NCI-H1436 (cell line): ENCODE measurements around the gene MT2A.
"Not testable (repeated sequence)": the region's sequence is repeated elsewhere in the genome, so short reads cannot be mapped to it uniquely, and the experiment has no call there.

Experiments
- DNase-seq: peaks from one replicate; lab custom pipeline; 2025; lab: John Stamatoyannopoulos, UW

MT2A gene

DNA sequence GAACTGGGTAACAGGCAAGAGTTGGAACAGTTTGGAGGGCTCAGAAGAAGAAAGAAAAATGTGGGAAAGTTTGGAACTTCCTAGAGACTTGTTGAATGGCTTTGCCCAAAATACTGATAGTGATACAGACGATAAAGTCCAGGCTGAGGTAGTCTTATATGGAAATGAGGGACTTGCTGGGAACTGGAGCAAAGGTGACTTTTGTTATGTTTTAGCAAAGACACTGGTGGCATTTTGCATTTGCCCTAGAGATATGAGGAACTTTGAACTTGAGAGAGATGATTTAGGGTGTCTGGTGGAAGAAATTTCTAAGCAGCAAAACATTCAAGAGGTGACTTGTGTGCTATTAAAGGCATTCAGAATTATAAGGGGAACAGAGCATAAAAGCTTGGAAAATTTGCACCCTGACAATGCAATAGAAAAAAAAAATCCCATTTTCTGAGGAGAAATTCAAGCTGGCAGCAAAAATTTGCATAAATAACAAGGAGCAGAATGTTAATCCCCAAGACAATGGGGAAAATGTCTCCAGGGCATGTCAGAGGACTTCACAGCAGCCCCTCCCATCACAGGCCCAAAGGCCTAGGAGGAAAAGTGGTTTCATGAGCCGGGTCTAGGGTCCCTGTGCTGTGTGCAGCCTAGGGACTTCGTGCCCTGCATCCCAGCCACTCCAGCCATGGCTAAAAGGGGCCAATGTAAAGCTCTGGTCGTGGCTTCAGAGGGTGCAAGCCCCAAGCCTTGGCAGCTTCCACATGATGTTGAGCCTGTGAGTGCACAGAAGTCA is 13.5 kb downstream of the MT2A start:
- not testable (repeated sequence) for DNase-seq

DNA sequence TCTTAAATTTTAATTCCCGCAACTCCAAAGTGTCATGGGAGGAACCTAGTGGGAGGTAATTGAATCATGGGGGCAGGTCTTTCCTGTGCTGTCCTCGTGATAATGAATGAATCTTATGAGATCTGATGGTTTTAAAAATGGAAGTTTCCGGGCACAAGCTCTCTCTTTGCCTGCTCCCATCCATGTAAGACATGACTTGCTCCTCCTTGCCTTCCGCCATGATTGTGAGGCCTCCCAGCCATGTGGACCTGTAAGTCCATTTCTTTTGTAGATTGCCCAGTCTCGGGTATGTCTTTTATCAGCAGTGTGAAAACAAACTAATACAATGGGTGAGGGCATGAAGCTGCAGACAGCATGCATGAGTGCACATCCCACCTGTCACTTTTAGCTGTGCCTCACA is 14.8 kb downstream of the MT2A start:
- DNase-seq = not testable (repeated sequence)

DNA sequence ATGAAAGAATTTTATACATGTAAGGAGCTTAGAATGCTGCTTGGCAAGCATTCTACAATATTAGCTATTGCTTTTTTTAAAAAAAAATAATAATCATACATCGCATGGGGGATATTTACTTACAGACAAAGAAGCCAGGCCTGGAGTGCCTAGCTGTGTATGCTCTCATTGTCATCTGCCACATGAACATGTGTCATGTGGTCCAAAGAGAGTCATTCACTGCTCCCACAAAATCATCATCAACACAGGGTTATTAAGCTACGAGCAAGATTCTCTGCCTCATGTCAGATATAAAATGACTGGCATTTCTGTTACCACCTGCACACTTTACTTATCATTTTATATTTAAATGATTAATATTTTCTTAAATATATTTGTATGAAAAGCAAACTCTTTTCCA is 15.3 kb downstream of the MT2A start:
- DNase-seq = no peak

DNA sequence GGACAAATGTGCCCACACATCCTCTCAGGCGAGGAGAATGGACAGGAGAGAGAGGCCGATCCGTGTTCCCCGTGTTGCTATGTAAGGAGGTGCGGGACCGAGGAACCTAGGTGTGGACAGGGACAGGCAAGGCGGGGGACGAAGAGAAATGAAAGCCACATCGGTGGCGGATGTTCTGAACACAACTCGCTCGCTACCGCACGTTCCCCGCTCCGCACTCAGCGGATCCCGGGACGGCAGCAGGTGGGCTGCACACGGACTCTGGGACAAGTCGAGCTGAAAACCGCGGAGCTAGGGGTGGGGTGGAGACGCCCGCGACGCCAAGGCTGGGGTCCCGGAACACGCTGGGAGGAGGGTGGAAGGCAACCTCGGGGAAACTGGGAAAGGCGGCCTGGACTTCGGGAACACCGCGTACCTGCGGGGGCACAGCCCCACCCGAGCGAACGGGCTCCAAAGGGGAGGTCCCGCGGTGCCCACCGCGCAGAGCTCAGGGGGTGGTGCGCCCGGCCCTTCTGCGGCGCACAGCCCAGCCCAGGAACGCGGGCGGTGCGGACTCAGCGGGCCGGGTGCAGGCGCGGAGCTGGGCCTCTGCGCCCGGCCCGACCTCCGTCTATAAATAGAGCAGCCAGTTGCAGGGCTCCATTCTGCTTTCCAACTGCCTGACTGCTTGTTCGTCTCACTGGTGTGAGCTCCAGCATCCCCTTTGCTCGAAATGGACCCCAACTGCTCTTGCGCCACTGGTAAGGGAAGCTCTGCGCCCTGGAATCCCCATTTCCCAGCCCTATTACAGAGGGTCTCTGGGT is 17.0 kb downstream of the MT2A start, which contains the start of gene MT1E:
TSS of gene MT1E (plus strand) at position 642 of the 803 bp plus-strand sequence. CDS start at position 713, 71 bp downstream.
- DNase-seq = no peak

DNA sequence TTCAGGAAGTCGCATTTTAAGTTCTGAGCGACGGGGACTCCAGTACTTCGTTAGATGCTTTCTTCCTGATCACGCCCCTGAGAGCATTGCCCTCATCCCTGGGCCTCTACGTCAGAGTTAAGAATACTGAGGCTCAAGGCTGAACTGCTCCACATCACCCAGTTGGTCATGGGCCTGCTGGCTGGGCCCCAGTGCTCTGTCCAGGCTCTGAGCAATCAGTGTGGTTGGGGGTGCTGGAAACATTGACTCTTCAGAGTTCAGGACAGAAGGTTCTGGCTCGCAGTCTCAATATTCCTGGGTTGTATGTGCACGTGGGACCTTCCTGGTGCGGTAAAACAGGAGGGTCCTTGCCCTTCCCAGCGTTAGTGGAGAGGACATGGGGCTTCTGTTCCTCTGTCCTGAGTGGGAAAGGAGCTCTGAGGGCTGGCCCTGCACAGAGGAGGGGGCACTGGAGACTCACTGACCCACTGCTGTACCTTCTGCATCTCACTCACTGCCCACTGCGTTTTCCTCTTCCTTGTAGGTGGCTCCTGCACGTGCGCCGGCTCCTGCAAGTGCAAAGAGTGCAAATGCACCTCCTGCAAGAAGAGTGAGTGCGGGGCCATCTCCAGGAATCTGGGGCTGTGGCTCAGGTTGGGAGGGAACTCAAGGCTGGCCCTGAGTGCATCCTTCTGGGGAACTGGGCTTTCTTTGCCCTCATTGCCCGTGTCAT is 17.7 kb downstream of the MT2A start:
- DNase-seq = no peak

DNA sequence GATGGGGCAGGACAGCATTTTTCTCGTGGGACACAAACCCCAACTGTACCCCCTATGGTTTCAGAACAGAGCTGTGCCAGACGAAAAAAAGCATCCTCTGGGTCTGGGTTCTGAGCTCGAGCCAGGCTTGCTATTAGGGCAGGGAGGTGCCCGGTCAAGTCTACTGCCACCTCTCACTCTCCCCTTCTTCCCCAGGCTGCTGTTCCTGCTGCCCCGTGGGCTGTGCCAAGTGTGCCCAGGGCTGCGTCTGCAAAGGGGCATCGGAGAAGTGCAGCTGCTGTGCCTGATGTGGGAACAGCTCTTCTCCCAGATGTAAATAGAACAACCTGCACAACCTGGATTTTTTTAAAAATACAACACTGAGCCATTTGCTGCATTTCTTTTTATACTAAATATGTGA is 18.3 kb downstream of the MT2A start:
- no peak for DNase-seq

DNA sequence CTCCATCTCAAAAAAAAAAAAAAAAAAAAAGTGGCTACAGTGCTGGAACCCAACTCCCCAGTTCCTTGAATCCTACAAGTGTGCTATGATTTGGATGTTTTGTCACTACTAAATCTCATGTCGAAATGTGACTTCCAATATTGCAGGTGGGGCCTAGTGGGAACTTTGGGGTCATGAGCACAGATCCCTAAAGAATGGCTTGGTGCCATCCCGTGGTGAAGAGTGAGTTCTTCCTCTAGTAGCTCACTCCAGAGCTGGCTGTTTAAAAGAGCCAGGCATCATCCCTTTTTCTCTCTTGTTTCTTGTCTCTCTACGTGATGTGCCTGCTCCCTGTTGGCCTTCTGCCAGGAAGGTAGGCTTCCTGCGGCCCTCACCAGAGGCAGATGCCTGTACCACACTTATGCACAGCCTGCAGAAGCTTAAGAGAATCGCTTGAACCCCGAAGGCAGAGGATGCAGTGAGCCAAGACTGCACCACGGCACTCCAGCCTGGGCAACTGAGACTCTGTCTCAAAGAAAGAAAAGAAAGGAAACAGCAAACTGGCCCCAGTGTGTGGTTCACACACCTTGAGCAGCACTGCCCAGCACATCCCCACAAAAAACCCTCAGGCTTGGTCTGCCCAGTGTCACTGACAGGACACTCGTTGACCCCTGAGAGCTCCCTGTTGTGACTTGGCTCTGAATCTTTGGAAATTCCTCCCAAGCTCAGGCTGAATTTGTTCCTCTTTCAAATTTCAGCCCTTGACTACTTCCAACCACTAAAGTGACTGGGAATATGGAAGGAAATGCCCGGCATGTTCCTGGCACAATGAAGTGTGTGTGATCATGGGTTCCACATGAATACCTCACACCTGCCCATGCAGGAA is 20.3 kb downstream of the MT2A start:
- no peak for DNase-seq

DNA sequence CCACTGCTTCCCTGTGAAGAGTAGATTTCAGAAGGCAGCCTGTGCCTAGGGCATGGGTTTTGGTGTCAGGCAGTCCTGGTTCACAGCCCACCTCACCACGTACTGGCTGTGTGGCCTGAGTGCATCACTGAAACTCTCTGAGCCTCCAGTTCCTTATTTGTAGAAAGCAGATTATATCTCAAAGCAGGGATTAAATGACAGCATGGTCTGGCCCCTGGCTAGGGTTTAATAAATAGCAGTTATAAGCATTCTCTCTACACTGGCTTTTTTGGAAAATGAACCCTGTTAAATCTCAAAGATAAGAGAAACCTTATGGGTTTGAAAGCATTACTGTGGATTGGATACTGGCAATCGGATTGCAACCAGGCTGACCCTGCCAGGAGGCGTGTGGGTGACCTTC is 21.1 kb downstream of the MT2A start:
- DNase-seq = no peak

DNA sequence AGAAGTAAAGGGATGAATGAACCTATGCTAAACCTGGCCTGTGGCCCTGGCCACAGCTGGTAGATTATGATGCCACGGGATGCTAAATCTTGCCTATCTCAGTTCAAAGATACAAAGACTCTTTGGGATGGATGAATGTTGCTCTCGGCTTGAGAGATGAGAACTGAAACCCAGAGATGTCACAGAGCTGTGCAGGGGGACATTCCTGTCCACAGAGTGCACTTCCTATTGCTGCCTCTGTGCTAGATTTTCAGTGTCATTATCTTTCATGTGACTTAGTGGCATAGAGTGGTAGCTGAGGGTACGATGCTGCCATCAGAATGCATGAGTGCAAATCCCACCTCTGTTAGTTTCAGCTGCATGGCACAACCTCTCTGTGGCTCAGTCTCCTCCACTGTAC is 21.8 kb downstream of the MT2A start:
- no peak for DNase-seq

DNA sequence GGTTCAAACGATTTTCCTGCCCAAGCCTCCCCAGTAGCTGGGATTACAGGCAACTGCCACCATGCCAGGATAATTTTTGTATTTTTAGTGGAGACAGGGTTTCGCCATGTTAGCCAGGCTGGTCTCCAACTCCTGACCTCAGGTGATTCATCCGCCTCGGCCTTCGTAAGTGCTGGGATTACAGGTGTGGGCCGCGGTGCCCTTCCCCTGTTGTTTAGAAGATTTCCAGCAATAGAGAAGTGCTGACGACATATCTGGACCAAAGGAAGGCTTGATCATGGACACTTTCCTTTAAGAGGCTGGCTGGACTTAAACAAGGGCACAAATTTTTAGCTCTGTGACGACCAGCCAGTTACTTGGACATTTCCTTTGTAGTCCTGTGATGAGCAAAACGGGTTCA is 22.8 kb downstream of the MT2A start:
- no peak for DNase-seq

DNA sequence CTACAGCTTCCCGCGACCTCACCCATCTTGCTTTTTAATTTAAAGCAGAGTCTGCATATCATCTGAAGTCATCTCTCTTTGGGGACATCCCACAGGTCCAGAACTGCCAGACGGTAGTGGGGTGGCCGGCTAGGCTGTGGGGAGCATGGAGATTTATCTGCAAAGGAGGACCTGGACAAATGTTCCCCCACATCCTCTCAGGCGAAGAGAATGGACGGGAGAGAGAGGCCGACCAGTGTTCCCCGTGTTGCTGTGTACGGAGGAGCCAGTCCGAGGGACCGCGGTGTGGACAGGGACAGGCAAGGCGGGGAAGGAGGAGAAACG is 23.4 kb downstream of the MT2A start:
- no peak for DNase-seq

DNA sequence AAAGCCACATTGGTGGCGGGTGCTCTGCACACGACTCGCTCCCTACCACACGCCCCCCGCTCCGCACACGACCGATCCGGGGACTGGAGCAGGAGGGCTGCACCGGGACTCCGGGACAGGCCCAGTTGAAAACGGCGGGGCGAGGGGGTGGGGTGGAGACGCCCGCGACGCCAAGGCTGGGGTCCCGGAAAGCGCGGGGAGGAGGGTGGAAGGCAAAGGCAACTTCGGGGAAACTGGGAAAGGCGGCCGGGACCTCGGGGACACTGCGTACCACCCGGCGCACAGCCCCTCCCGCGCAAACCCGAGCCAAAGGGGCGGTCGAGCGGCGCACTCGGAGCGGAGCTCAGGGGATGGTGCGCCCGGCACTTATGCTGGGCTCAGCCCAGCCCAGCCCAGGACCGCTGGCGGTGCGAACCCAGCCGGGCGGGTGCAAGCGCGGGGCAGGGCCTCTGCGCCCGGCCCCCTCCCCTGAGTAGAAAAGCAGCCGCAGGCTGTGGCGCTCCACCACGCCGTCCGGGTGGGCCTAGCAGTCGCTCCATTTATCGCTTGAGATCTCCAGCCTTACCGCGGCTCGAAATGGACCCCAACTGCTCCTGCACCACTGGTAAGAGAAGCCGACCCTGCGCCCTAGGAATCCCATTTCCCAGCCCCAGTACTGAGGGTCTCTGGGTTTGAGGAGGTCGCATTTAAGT is 23.9 kb downstream of the MT2A start, which contains the start of gene MT1M:
TSS of gene MT1M (plus strand) at position 504 of the 692 bp plus-strand sequence. CDS start at position 577, 73 bp downstream.
- no peak for DNase-seq

DNA sequence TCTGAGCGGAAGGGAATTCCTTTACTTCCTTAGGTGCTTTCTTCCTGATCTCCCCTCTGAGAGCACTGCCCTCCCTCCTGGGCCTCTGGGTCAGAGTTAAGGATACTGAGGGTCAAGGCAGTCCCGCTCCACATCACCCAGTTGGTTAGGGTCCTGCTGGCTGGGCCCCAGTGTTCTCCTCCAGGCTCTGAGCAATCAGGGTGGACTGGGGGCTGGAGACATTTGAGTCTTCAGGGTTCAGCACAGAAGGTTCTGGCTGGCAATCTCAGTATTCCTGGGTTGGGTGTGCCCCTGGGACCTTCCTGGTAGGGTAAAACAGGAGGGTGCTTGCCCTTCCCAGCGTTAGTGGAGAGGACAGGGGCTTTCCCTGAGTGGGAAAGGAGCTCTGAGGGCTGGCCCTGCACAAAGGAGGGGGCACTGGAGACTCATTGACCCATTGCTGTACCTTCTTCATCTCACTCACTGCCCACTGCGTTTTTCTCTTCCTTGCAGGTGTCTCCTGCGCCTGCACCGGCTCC is 24.5 kb downstream of the MT2A start:
- DNase-seq = no peak

DNA sequence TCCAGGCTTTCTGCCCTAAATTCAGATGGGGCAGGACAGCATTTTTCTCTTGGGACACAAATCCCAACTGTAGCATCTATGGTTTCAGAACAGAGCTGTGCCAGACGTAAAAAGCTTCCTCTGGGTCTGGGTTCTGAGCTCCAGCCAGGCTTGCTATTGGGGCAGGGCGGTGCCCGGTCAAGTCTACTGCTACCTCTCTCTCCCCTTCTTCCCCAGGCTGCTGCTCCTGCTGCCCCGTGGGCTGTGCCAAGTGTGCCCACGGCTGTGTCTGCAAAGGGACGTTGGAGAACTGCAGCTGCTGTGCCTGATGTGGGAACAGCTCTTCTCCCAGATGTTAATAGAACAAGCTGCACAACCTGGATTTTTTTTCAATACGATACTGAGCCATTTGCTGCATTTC is 25.2 kb downstream of the MT2A start:
- no peak for DNase-seq

DNA sequence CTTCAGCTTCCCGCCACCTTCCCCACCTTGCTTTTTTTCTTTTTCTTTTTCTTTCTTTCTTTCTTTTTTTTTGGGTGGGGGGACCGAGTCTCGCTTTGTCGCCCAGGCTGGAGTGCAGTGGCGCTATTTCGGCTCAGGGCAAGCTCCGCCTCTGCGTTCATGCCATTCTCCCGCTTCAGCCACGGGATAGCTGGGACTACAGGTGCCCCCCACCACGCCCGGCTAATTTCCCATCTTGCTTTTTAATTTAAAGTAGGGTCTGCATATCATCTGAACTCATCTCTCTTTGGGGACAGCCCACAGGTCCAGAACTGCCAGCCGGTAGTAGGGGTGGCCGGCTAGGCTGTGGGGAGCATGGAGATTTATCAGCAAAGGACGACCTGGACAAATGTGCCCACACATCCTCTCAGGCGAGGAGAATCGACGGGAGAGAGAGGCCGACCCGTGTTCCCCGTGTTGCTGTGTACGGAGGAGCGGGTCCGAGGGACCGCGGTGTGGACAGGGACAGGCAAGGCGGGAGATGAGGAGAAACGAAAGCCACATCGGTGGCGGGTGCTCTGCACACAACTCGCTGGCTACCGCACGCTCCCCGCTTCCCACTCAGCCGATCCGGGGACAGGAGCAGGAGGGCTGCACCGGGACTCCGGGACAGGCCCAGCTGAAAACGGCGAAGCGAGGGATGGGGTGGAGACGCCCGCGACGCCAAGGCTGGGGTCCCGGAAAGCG is 26.5 kb downstream of the MT2A start:
- DNase-seq = no peak

DNA sequence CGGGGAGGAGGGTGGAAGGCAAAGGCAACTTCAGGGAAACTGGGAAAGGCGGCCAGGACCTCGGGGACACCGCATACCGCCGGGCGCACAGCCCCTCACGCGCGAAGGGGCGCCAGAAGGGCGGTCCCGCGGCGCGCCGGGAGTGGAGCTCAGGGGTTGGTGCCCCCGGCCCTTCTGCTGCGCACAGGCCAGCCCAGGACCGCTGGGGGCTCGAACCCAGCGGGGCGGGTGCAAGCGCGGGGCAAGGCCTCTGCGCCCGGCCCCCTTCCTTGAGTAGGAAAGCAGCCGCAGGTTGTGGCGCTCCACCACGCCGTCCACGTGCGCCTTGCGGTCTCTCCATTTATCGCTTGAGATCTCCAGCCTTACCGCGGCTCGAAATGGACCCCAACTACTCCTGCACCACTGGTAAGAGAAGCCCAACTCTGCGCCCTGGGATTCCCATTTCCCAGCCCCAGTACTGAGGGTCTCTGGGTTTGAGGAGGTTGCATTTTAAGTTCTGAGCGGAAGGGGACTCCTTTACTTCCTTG is 27.1 kb downstream of the MT2A start:
- no peak for DNase-seq

DNA sequence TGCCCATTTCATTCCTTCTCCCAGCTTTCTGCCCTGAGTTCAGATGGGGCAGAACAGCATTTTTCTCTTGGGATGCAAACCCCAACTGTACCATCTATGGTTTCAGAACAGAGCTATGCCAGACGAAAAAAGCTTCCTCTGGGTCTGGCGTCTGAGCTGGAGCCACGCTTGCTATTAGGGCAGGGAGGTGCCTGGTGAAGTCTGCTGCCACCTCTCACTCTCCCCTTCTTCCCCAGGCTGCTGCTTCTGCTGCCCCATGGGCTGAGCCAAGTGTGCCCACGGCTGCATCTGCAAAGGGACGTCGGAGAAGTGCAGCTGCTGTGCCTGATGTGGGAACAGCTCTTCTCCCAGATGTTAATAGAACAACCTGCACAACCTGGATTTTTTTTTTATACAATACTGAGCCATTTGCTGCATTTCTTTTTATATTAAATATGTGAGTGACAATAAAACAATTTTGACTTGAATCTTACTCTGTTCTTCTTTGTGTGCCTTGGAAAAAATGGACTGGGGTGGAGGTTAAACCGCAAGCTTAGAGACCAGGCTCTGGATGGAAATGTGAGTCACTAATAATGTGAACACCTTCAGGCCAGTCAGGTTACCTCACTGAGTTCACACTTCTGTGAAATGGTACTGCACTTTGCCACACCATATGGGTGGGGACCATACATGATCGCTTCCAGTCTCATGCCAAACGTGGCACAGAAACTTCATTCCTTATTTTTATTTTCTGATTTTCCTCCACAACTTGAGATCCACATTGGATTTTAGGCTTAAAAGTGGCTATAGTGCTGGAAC is 28.4 kb downstream of the MT2A start:
- DNase-seq = no peak

DNA sequence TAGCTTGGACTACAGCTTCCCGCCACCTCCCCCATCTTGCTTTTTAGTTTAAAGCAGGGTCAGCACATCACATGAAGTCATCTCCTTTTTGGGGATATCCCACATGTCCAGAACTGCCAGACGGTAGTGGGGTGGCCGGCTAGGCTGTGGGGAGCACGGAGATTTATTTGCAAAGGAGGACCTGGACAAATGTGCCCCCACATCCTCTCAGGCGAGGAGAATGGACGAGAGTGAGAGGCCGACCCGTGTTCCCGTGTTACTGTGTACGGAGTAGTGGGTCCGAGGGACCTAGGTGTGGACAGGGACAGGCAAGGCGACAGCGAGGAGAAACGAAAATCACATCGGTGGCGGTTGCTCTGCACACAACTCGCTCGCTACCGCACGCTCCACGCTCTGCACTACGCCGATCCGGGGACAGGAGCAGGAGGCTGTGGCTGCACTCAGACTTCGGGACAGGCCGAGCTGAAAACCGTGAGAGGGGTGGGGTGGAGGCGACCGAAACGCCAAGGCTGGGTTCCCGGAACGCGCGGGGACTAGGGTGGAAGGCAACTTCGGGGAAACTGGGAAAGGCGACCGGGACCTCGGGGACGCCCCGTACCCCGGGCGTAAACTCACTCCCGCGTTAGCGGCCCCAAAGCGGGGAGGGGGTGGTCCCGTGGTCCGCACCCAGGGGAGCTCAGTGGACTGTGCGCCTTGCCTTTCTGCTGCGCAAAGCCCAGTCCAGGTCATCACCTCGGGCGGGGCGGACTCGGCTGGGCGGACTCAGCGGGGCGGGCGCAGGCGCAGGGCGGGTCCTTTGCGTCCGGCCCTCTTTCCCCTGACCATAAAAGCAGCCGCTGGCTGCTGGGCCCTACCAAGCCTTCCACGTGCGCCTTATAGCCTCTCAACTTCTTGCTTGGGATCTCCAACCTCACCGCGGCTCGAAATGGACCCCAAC is 29.7 kb downstream of the MT2A start, which contains the start of gene MT1A:
TSS of gene MT1A (plus strand) at position 853 of the 937 bp plus-strand sequence. CDS start at position 926, 73 bp downstream.
- DNase-seq = no peak
